K562 (cell line): ENCODE results near the gene GATB. TPM values are rescaled to one million over a fixed set of nuclear protein-coding genes. Genes with fewer than 3 reads are reported as not detected.
A peak's percentile ranks its signal among the peaks of the same experiment; 100 is the strongest.

Experiments used
- COPS2 ChIP-seq: fragments of 450-650 bp; conservative IDR thresholded peaks from 2 replicates; pipeline ENCODE4 v1.6.1; 2016; ENCODE audit warnings: mild to moderate bottlenecking, moderate library complexity
- CREBBP ChIP-seq: IDR thresholded peaks from one replicate; pipeline ENCODE4 v1.6.1; 2012; ENCODE audit warnings: low read depth, mild to moderate bottlenecking, control low read depth, inconsistent platforms, low read length
- DDX20 ChIP-seq: fragments of 450-650 bp; IDR thresholded peaks from 2 replicates; pipeline ENCODE4 v1.6.1; 2016; ENCODE audit warnings: missing genetic modification characterization, low read depth, mild to moderate bottlenecking, missing compliant biosample characterization, moderate library complexity
- E2F4 ChIP-seq: sonication (generic); formaldehyde crosslinking; IDR thresholded peaks from 2 replicates; pipeline ENCODE4 v1.8.0; 2022; ENCODE audit warnings: mild to moderate bottlenecking, low read depth, missing genetic modification reagents
- ETV5 ChIP-seq: sonication (generic); formaldehyde crosslinking; IDR thresholded peaks from 2 replicates; pipeline ENCODE4 v1.4.0; 2020; ENCODE audit warnings: low read depth, mild to moderate bottlenecking, missing genetic modification reagents
- GTF2E2 ChIP-seq: fragments of 200-800 bp; sonication (Bioruptor generic); IDR thresholded peaks from 2 replicates; pipeline ENCODE4 v1.6.1; 2016; ENCODE audit warnings: missing genetic modification characterization, missing compliant biosample characterization
- HDAC1 ChIP-seq, 2 experiments: fragments of 450-650 bp; IDR thresholded peaks; 2 replicates each; pipeline ENCODE4 v1.6.1; 2016 to 2017; ENCODE audit warnings: inconsistent platforms in 1 of 2, mild to moderate bottlenecking in 1 of 2, moderate library complexity in 1 of 2
- HDAC3 ChIP-seq: fragments of 450-650 bp; IDR thresholded peaks from 2 replicates; pipeline ENCODE4 v1.6.1; 2018; ENCODE audit warnings: borderline replicate concordance, mild to moderate bottlenecking, moderate library complexity; ENCODE audit not compliant: partially characterized antibody
- JUND ChIP-seq, 2 experiments: IDR thresholded peaks; 2 replicates in 1 of 2; 3 replicates in 1 of 2; pipeline ENCODE4 v1.6.1; 2011; ENCODE audit warnings: borderline replicate concordance in 2 of 2, low read depth in 2 of 2, low read length in 2 of 2, improper control_type of control experiment in 1 of 2, missing biosample characterization in 1 of 2, missing genetic modification characterization in 1 of 2, missing genetic modification reagents in 1 of 2
- KLF13 ChIP-seq: fragments of 450-650 bp; IDR thresholded peaks from 2 replicates; pipeline ENCODE4 v1.6.1; 2016; ENCODE audit warnings: missing genetic modification characterization, low read depth, mild to moderate bottlenecking, missing compliant biosample characterization, moderate library complexity, borderline replicate concordance
- KLF16 ChIP-seq: IDR thresholded peaks from 2 replicates; pipeline ENCODE4 v1.6.1; 2016; ENCODE audit warnings: antibody characterized with exemption
- MAZ ChIP-seq, 2 experiments: fragments of 450-650 bp in 1 of 2; sonication (generic) in 1 of 2; formaldehyde crosslinking; IDR thresholded peaks in 1 of 2; conservative IDR thresholded peaks in 1 of 2; 2 replicates each; pipeline versions ENCODE4 v1.4.0 to v1.5.0; 2020; ENCODE audit warnings: mild to moderate bottlenecking in 1 of 2, missing genetic modification reagents in 1 of 2
- NKRF ChIP-seq: fragments of 450-650 bp; IDR thresholded peaks from 2 replicates; pipeline ENCODE4 v1.6.1; 2016; ENCODE audit warnings: borderline replicate concordance
- PHF8 ChIP-seq: fragments of 200-600 bp; sonication (generic); IDR thresholded peaks from 2 replicates; pipeline ENCODE4 v1.6.1; 2012; ENCODE audit warnings: mixed run types, mild to moderate bottlenecking, inconsistent platforms, low read length, moderate library complexity, borderline replicate concordance
- POU5F1 ChIP-seq: fragments of 150-350 bp; IDR thresholded peaks from 2 replicates; pipeline ENCODE4 v1.6.1; 2014; ENCODE audit warnings: borderline replicate concordance, low read length, low read depth, mild to moderate bottlenecking; ENCODE audit not compliant: partially characterized antibody
- SPI1 ChIP-seq: IDR thresholded peaks from 2 replicates; pipeline ENCODE4 v1.6.1; 2011; ENCODE audit warnings: low read depth, low read length, control low read depth, borderline replicate concordance
- SRSF9 ChIP-seq: fragments of 200-400 bp; formaldehyde crosslinking; IDR thresholded peaks from 2 replicates; pipeline ENCODE4 v1.6.1; 2017; ENCODE audit warnings: low read depth, low read length, borderline replicate concordance
- TFAP4 ChIP-seq: sonication (generic); formaldehyde crosslinking; IDR thresholded peaks from 2 replicates; pipeline ENCODE4 v1.8.0; 2022; ENCODE audit warnings: missing genetic modification reagents, mild to moderate bottlenecking, moderate library complexity, borderline replicate concordance
- YBX1 ChIP-seq: fragments of 450-650 bp; IDR thresholded peaks from 2 replicates; pipeline ENCODE4 v1.7.1; 2016; ENCODE audit warnings: mild to moderate bottlenecking
- ZNF197 ChIP-seq: fragments of 200-800 bp; sonication (Bioruptor generic); IDR thresholded peaks from 2 replicates; pipeline ENCODE4 v1.6.1; 2016; ENCODE audit warnings: low read depth, missing genetic modification characterization, missing compliant biosample characterization
- ZNF384 ChIP-seq: IDR thresholded peaks from 2 replicates; pipeline ENCODE4 v1.6.1; 2012; ENCODE audit warnings: low read depth, low read length, improper control_type of control experiment
- polyA plus RNA-seq, 8 experiments: library from polyadenylated mRNA; depleted of rRNA in 4 of 8; stranded (reverse) in 5 of 8; unstranded in 3 of 8; fragments of >200 nt; fragmentation: Nextera tagmentation in 2 of 8; fragmentation: Illumina TruSeq in 1 of 8; extraction: Ambion mirVana in 2 of 8; extraction: Trizol in 1 of 8; gene quantifications; 2 replicates each; pipeline versions ENCODE4 v1.2.1 to v1.2.3, GENCODE V29; 2011 to 2014; ENCODE audit warnings: inconsistent platforms in 1 of 8, missing spikeins in 1 of 8
- total RNA-seq, 7 experiments: library from RNA; depleted of rRNA in 6 of 7; stranded (reverse); fragments of >200 nt in 6 of 7; fragmentation: Illumina TruSeq in 2 of 7; extraction: Trizol in 2 of 7; gene quantifications; 2 replicates each; pipeline versions ENCODE4 v1.2.1 to v1.2.3, GENCODE V29; 2011 to 2021; ENCODE audit warnings: low replicate concordance in 1 of 7

The GATB gene
- total and polyA plus RNA-seq, 9 of the 15 experiments (the other 6 are each of a cell fraction or from before 2014, with no cell fraction given) = 15.3 to 31.8 (median 26.2) TPM

GRCh38 chr4:151760712-151761661, at the start of gene GATB (continued):
- TF ChIP-seq CREBBP (no peak), JUND (IDR thresholded peaks at IDR 0.05; ENCODE audit: borderline replicate concordance, low read depth, low read length) (0 out of 2 replicates have a peak, but pooled peaks have one; percentile 50), JUND (tag; IDR thresholded peaks at IDR 0.05; ENCODE audit: borderline replicate concordance, low read depth, low read length) (peak; percentile 39; the same call in 1 of the 3 replicates), HDAC1 (IDR thresholded peaks at IDR 0.05) (peak in 1 of 2 experiments; percentile 99; a peak in 3 of 4 replicates), MAZ (CRISPR knock-in tag; conservative IDR thresholded peaks at IDR 0.05 in 1 of 2, IDR thresholded peaks at IDR 0.05 in 1 of 2) (peak; percentile 81 to 84), HDAC3 (no peak), TFAP4 (CRISPR knock-in tag) (peak; percentile 82), KLF13 (tag) (no peak), KLF16 (no peak), SPI1 (no peak), POU5F1 (no peak), NKRF (peak; percentile 99), YBX1 (no peak), DDX20 (tag) (no peak), ETV5 (CRISPR knock-in tag) (no peak), SRSF9 (no peak), E2F4 (no peak), PHF8 (peak; percentile 83; the same call in 1 of the 2 replicates), COPS2 (no peak), GTF2E2 (tag) (0 out of 2 replicates have a peak, but pooled peaks have one; percentile 31), ZNF197 (peak; percentile 91), ZNF384 (0 out of 2 replicates have a peak, but pooled peaks have one; percentile 4)
